Natural killer cell treated with Interleukin-12 subunit alpha and Interleukin-12 subunit beta and Interleukin-15 and Interleukin-18, amount 100 ng/mL, for 72 hours (primary cell): ENCODE data around the gene PADI6. TPM values are rescaled to one million over a fixed set of nuclear protein-coding genes. Genes with fewer than 3 reads are reported as not detected.
"Not testable (repeated sequence)": the region's sequence is repeated elsewhere in the genome, so short reads cannot be mapped to it uniquely, and the experiment has no call there.

Experiments
- ATAC-seq, 2 donors: fragments of 150-1000 bp; cut with Tn5 transposase in 1 of 2; sonication (Bioruptor Pico), chemical (Tn5 transposase) in 1 of 2; 2 replicates each; pipeline ENCODE4 v1.10.0; 2021
- DNase-seq: peaks from one replicate; pipeline ENCODE4 v3.0.0; 2022; ENCODE audit warnings: low spot score
- H3K27ac Mint-ChIP-seq, 2 donors: 1 replicate in 1 of 2; 2 replicates in 1 of 2; pipeline ENCODE4 v1.8.0; 2022; ENCODE audit warnings: mixed read lengths in 2 of 2, mild to moderate bottlenecking in 1 of 2, moderate library complexity in 1 of 2
- H3K27me3 Mint-ChIP-seq, 2 donors: 1 replicate in 1 of 2; 2 replicates in 1 of 2; pipeline ENCODE4 v1.8.0; 2022; ENCODE audit warnings: mixed read lengths in 2 of 2
- H3K36me3 Mint-ChIP-seq: one replicate; pipeline ENCODE4 v1.8.0; 2022; ENCODE audit warnings: mixed read lengths
- H3K4me1 Mint-ChIP-seq, 2 donors: 1 replicate in 1 of 2; 2 replicates in 1 of 2; pipeline ENCODE4 v1.8.0; 2022; ENCODE audit warnings: low read depth in 2 of 2, mixed read lengths in 2 of 2, mild to moderate bottlenecking in 1 of 2
- H3K4me3 Mint-ChIP-seq: one replicate; pipeline ENCODE4 v1.8.0; 2022; ENCODE audit warnings: mixed read lengths
- H3K9me3 Mint-ChIP-seq: 2 replicates; pipeline ENCODE4 v1.8.0; 2022; ENCODE audit warnings: mixed read lengths
- total RNA-seq, 2 donors: library from RNA; stranded (reverse); gene quantifications; one replicate each; pipeline ENCODE4 v1.2.3, GENCODE V29; 2022

PADI6 gene
- not detected for total RNA-seq

DNA sequence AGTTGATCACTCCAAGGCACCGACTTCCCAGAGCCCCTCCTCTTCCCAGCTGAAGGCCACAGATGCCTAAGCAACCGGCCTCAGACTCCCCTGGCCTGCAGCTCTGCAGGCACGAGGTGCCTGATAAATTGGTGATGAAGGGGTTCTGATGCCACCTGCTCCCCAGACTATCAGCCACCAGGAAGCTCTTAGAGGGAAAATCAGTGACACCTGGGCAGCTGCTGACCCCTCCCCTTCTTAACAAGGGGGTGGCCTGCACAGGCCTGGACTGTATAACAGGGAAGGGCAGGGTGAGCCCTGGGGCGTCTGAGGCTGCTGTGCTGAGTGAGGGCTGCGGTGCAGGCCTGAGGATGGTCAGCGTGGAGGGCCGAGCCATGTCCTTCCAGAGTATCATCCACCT is at the start of gene PADI6:
PADI6 (plus strand) TSS at position 301 of the 400 bp plus-strand sequence; CDS start at position 351, 50 bp downstream.
- Mint-ChIP-seq H3K9me3 (no peaks in the 10 kb centered on the region), H3K27ac (no peak within 1 kb of the TSS), H3K4me3 (no peak within 1 kb of the TSS), H3K36me3 (no peaks in the 10 kb centered on the region), H3K27me3 (peaks cover 7 to 10% of the 10 kb centered on the region in 2 donors), H3K4me1 (no peaks in the 10 kb centered on the region)
- peak; percentile 3 to 24 for ATAC-seq
- DNase-seq, result no peak

DNA sequence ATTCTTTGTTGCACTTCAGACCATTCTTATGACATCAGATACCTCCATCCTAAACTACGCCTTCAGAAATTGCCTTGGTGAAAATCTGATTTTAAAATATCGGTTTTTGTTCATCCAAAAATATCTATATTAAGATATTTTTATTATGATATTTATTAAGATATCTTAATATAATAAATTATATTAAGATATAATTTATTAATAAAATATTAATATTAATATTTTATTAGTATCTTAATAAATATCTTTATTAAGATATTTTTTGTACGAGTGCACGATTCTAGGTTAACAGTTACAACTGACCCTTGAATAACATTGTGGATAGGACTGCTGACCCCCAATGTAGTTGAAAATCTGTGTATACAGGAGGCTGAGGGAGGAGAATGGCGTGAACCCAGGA is 43.1 kb upstream of the PADI6 start:
- ATAC-seq, result no peak
- Mint-ChIP-seq H3K4me3 (no peak overlapping the region), H3K36me3 (no peaks in the 10 kb centered on the region), H3K27me3 (peaks cover 12 to 48% of the 10 kb centered on the region in 2 donors), H3K4me1 (no peaks in the 10 kb centered on the region), H3K9me3 (no peaks in the 10 kb centered on the region), H3K27ac (no peak overlapping the region)
- no peak for DNase-seq

GRCh38 chr1:17329610-17330009 is 42.4 kb upstream of the PADI6 start:
- Mint-ChIP-seq H3K4me1 (no peaks in the 10 kb centered on the region), H3K4me3 (no peak overlapping the region), H3K27ac (no peak overlapping the region), H3K9me3 (no peaks in the 10 kb centered on the region), H3K36me3 (no peaks in the 10 kb centered on the region), H3K27me3 (peaks cover 12 to 47% of the 10 kb centered on the region in 2 donors)
- no peak for ATAC-seq
- DNase-seq, result no peak

- DNase-seq (no peak), ATAC-seq (peak in 1 of 2 donors; percentile 17)
- H3K9me3 Mint-ChIP-seq, result no peaks in the 10 kb centered on the region
- no peak overlapping the region for H3K4me3 Mint-ChIP-seq
- H3K27me3 Mint-ChIP-seq, result peaks cover 15 to 36% of the 10 kb centered on the region in 2 donors
- H3K27ac Mint-ChIP-seq, result no peak overlapping the region
- no peaks in the 10 kb centered on the region for H3K36me3 Mint-ChIP-seq
- H3K4me1 Mint-ChIP-seq, result peaks cover 0 to under 1% of the 10 kb centered on the region in 2 donors
Measured at GRCh38 chr1:17330856-17331255, 41.1 kb upstream of the PADI6 start.

GRCh38 chr1:17333081-17333480 is 38.9 kb upstream of the PADI6 start:
- Mint-ChIP-seq H3K4me3 (no peak overlapping the region), H3K9me3 (no peaks in the 10 kb centered on the region), H3K27ac (no peak overlapping the region), H3K4me1 (peaks cover 5 to 6% of the 10 kb centered on the region in 2 donors), H3K27me3 (peaks cover 20 to 27% of the 10 kb centered on the region in 2 donors), H3K36me3 (no peaks in the 10 kb centered on the region)
- DNase-seq (no peak), ATAC-seq (no peak)

DNA sequence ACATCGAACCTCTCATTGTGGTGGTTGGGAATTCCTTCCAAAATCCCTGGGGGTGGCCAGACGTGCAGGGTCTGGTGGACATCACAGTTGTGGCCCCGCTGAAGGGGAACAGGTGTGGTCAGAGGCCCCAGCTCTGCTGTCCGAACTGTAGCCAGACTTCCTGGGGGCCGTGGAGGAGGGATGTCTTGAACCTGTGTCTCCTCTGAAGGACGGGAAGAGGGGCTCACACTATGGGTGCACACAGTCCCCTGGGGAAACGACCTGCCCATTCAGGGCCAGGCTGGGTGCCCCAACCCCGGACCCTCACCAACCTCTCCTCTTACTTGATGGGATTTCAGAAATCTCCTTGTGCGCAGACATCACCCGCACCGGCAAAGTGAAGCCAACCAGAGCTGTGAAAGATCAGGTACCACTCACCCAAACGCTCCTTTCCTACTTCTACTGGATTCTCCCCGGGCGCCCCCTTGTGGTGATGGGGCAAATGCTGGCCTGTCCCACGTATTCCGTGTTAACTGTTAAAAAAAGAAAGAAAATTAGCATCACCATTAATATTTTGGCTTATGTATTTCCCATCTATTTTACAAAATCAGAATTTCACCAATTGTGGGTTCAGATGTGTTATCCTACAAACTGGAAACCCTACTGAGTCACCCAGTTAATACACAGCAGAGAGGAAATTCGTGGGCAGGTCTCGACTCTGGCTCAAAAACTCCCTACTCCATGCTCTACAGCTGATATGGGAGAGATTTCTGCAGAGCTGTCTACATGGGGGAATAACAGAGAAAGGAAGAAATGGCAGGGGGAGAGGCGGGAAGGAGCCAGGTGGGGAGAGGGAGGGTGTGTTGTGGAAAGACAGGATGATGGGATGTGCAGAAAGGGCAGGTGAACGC is 35.9 kb upstream of the PADI6 start:
- Mint-ChIP-seq H3K27me3 (peaks cover 18 to 20% of the 10 kb centered on the region in 2 donors), H3K36me3 (no peaks in the 10 kb centered on the region), H3K4me3 (no peak overlapping the region), H3K27ac (no peak overlapping the region), H3K9me3 (no peaks in the 10 kb centered on the region), H3K4me1 (peaks cover 5 to 6% of the 10 kb centered on the region in 2 donors)
- ATAC-seq, result peak; percentile 49 to 53
- no peak for DNase-seq

- Mint-ChIP-seq H3K4me3 (no peak overlapping the region), H3K27ac (no peak overlapping the region), H3K9me3 (no peaks in the 10 kb centered on the region), H3K27me3 (peaks cover 13 to 14% of the 10 kb centered on the region in 2 donors), H3K36me3 (peaks cover 2% of the 10 kb centered on the region), H3K4me1 (peaks cover 5 to 6% of the 10 kb centered on the region in 2 donors)
- DNase-seq (no peak), ATAC-seq (no peak)
Measured at GRCh38 chr1:17338706-17339493, 33.1 kb upstream of the PADI6 start.

GRCh38 chr1:17339521-17339920 is 32.5 kb upstream of the PADI6 start:
- Mint-ChIP-seq H3K36me3 (peaks cover 5% of the 10 kb centered on the region), H3K4me1 (peaks cover 5 to 6% of the 10 kb centered on the region in 2 donors), H3K9me3 (no peaks in the 10 kb centered on the region), H3K27ac (no peak overlapping the region), H3K4me3 (no peak overlapping the region), H3K27me3 (peaks cover 13 to 14% of the 10 kb centered on the region in 2 donors)
- no peak for DNase-seq
- ATAC-seq, result no peak

- ATAC-seq (peak in 1 of 2 donors; percentile 17), DNase-seq (no peak)
- no peak overlapping the region for H3K4me3 Mint-ChIP-seq
- H3K4me1 Mint-ChIP-seq, result peaks cover 5 to 6% of the 10 kb centered on the region in 2 donors
- H3K27ac Mint-ChIP-seq, result peak overlapping the region in 1 of 2 donors; percentile 42
- no peaks in the 10 kb centered on the region for H3K9me3 Mint-ChIP-seq
- peaks cover 12 to 14% of the 10 kb centered on the region in 2 donors for H3K27me3 Mint-ChIP-seq
- H3K36me3 Mint-ChIP-seq, result peaks cover 5% of the 10 kb centered on the region
Measured at GRCh38 chr1:17340358-17340757, 31.6 kb upstream of the PADI6 start.

GRCh38 chr1:17342014-17342441 is 30.0 kb upstream of the PADI6 start:
- no peaks in the 10 kb centered on the region for H3K4me1 Mint-ChIP-seq

GRCh38 chr1:17345506-17345905 is 26.5 kb upstream of the PADI6 start:
- not testable (repeated sequence) for H3K36me3 Mint-ChIP-seq, H3K9me3 Mint-ChIP-seq, H3K4me3 Mint-ChIP-seq, H3K4me1 Mint-ChIP-seq, H3K27me3 Mint-ChIP-seq, DNase-seq, ATAC-seq, H3K27ac Mint-ChIP-seq

More at GRCh38 chr1:17342014-17342441, 30.0 kb upstream of the PADI6 start:
- DNase-seq (no peak), ATAC-seq (peak in 1 of 2 donors; percentile 41)
- Mint-ChIP-seq H3K27ac (no peak overlapping the region), H3K9me3 (no peaks in the 10 kb centered on the region), H3K36me3 (peaks cover 5% of the 10 kb centered on the region), H3K27me3 (peaks cover 5 to 8% of the 10 kb centered on the region in 2 donors), H3K4me3 (no peak overlapping the region)

DNA sequence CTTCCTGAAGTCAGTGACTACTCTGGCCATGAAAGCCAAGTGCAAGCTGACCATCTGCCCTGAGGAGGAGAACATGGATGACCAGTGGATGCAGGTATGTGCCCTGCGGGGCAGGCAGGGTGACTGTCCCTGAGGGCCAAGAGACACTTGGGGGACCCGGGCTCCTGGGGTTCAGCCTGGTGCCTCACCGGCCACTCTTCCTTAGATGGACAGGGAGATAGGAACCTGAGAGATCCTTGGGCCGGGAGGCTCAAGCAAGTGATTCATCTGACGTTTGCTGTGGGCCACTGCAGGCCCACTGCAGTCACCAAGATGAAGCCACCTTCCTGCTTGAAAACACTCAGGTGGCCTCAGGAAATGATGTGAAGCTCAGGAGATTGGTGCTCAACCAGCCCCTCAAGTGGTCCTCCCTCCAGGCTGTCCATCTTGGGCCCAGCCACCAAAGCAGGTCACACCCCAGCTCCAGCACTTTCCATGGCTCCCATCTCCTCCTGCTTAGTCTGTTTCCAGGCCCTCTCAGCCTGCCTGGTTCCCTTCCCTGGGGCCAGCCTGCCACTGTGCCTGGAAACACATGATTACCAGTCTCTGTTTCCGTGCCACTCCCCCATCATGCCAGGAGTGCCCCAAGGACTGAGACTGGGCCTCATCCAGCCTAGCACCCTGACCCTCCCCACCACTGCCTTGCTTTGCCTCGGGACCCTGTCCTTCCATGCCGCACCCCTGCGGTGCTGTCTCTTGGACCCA is 25.8 kb upstream of the PADI6 start:
- no peak overlapping the region for H3K4me3 Mint-ChIP-seq
- no peaks in the 10 kb centered on the region for H3K9me3 Mint-ChIP-seq
- no peak for DNase-seq
- no peak overlapping the region for H3K27ac Mint-ChIP-seq
- peaks cover 0 to 12% of the 10 kb centered on the region in 2 donors for H3K27me3 Mint-ChIP-seq
- peaks cover 5 to 6% of the 10 kb centered on the region in 2 donors for H3K4me1 Mint-ChIP-seq
- ATAC-seq, result no peak
- peaks cover 5% of the 10 kb centered on the region for H3K36me3 Mint-ChIP-seq
